SU-DHL-6 (cell line): Measurements from ENCODE around the gene TFAP2E.
A peak's percentile ranks its signal among the peaks of the same experiment; 100 is the strongest.

ENCODE experiments used
- H2AFZ ChIP-seq: fragments of 200-600 bp; sonication (generic); 2 replicates; pipeline ENCODE4 v1.6.1; 2014; ENCODE audit warnings: low read depth, mild to moderate bottlenecking, moderate library complexity, mixed read lengths, antibody characterized with exemption, low read length; ENCODE audit not compliant: severe bottlenecking
- H3F3A ChIP-seq: fragments of 200-600 bp; shearing (Covaris generic); 2 replicates; pipeline ENCODE4 v1.6.0; 2016; ENCODE audit warnings: antibody characterized with exemption, mild to moderate bottlenecking; ENCODE audit not compliant: insufficient read depth
- H3K27ac ChIP-seq: fragments of 200-600 bp; sonication (generic); 2 replicates; pipeline ENCODE4 v1.5.1; 2016; ENCODE audit warnings: low read depth, mild to moderate bottlenecking, low read length, moderate library complexity, mixed read lengths
- H3K27me3 ChIP-seq: fragments of 200-600 bp; sonication (generic), shearing (Covaris generic); 2 replicates; pipeline ENCODE4 v1.6.0; 2014; ENCODE audit warnings: mild to moderate bottlenecking, low read length
- H3K36me3 ChIP-seq: fragments of 200-600 bp; sonication (generic); 2 replicates; pipeline ENCODE4 v1.6.1; 2014; ENCODE audit warnings: mild to moderate bottlenecking, low read length, mixed read lengths
- H3K4me2 ChIP-seq: fragments of 300-600, 200-600 bp; shearing (Covaris generic), sonication (generic); 2 replicates; pipeline ENCODE4 v1.6.0; 2014; ENCODE audit warnings: low read length, low read depth, mild to moderate bottlenecking; ENCODE audit not compliant: poor library complexity, severe bottlenecking
- H3K4me3 ChIP-seq: fragments of 200-600 bp; sonication (generic); 2 replicates; pipeline ENCODE4 v1.5.1; 2014; ENCODE audit warnings: antibody characterized with exemption, low read length, mild to moderate bottlenecking, mixed read lengths; ENCODE audit not compliant: insufficient read depth, poor library complexity, severe bottlenecking
- H3K79me2 ChIP-seq: fragments of 200-600 bp; sonication (generic); 2 replicates; pipeline ENCODE4 v1.6.1; 2014; ENCODE audit warnings: mild to moderate bottlenecking, low read length, moderate library complexity; ENCODE audit not compliant: insufficient read depth
- H3K9ac ChIP-seq: fragments of 200-600 bp; sonication (generic); 2 replicates; pipeline ENCODE4 v1.7.0; 2014; ENCODE audit warnings: mild to moderate bottlenecking, low read length
- H3K9me2 ChIP-seq: fragments of 200-600 bp; sonication (generic); replicated peaks from 2 replicates; pipeline ENCODE4 v1.6.1; 2014; ENCODE audit warnings: low read length; ENCODE audit not compliant: insufficient read depth
- H3K9me3 ChIP-seq: fragments of 200-600 bp; sonication (generic); 2 replicates; pipeline ENCODE4 v1.6.1; 2014; ENCODE audit warnings: low read length, mixed read lengths; ENCODE audit not compliant: insufficient read depth
- H4K20me1 ChIP-seq: fragments of 200-600 bp; sonication (generic); 2 replicates; pipeline ENCODE4 v1.6.1; 2014; ENCODE audit warnings: low read depth, mild to moderate bottlenecking, antibody characterized with exemption, low read length, moderate library complexity, mixed read lengths
- EZH2phosphoT487 ChIP-seq: fragments of 200-600 bp; sonication (generic), shearing (Covaris generic); conservative IDR thresholded peaks from 2 replicates; pipeline ENCODE4 v1.6.1; 2018; ENCODE audit warnings: mild to moderate bottlenecking, antibody characterized with exemption, low read length, moderate library complexity, mixed read lengths
- TF ChIP-seq, protein P1 (sequence below): fragments of 200-600 bp; sonication (generic); IDR thresholded peaks from one replicate; pipeline ENCODE4 v1.5.1; 2017; ENCODE audit warnings: antibody characterized with exemption, mild to moderate bottlenecking, low read length, moderate library complexity; ENCODE audit not compliant: insufficient read depth, poor library complexity, severe bottlenecking

TFAP2E gene

DNA sequence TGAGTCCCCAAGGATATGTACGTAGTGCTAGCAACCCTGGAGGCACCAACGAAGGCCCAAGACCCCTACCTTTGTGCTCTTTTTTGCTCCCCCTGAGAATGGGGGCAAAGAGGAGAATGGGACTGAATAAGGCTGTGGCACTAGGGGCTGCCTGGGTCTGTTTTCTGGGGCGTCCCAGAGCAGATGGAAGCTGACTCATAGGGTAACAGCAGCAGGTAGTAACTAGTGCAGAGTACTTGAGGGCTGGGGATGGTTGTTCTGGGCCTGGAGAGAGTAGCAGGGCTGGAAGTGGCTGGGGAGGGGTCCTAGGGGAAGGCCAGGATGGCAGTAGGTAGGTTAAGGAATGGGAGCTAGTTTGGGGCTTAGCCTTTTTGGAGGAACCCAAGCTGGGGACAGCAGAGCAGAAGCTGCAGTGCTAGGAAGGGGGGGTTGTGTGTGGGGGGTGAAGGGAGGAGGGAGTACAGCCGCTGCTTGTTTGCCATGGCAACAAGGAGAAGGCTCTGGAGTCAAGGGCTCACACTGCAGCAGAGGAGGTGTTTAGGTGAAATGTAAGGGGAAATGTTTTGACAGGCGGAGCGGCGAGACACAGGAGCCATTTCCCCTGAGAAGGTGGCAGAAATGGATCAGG is 13.7 kb upstream of the TFAP2E start:
- Histone ChIP-seq H3F3A (peaks cover 12% of the 10 kb centered on the region; the same call in 1 of the 2 replicates), H3K27me3 (no peaks in the 10 kb centered on the region), H4K20me1 (no peaks in the 10 kb centered on the region), H3K9me2 (no peaks in the 10 kb centered on the region), H3K9me3 (no peaks in the 10 kb centered on the region), H3K9ac (no peak overlapping the region), H2AFZ (no peak overlapping the region), H3K4me3 (no peak overlapping the region), H3K27ac (0 out of 2 replicates have a peak overlapping the region, but pooled peaks have one; percentile 1), H3K79me2 (peaks cover 29% of the 10 kb centered on the region), H3K4me2 (peak overlapping the region; percentile 66), H3K36me3 (no peaks in the 10 kb centered on the region)
- no peak for TF ChIP-seq EZH2phosphoT487
- TF ChIP-seq, protein P1, sequence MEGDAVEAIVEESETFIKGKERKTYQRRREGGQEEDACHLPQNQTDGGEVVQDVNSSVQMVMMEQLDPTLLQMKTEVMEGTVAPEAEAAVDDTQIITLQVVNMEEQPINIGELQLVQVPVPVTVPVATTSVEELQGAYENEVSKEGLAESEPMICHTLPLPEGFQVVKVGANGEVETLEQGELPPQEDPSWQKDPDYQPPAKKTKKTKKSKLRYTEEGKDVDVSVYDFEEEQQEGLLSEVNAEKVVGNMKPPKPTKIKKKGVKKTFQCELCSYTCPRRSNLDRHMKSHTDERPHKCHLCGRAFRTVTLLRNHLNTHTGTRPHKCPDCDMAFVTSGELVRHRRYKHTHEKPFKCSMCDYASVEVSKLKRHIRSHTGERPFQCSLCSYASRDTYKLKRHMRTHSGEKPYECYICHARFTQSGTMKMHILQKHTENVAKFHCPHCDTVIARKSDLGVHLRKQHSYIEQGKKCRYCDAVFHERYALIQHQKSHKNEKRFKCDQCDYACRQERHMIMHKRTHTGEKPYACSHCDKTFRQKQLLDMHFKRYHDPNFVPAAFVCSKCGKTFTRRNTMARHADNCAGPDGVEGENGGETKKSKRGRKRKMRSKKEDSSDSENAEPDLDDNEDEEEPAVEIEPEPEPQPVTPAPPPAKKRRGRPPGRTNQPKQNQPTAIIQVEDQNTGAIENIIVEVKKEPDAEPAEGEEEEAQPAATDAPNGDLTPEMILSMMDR, result no peak

DNA sequence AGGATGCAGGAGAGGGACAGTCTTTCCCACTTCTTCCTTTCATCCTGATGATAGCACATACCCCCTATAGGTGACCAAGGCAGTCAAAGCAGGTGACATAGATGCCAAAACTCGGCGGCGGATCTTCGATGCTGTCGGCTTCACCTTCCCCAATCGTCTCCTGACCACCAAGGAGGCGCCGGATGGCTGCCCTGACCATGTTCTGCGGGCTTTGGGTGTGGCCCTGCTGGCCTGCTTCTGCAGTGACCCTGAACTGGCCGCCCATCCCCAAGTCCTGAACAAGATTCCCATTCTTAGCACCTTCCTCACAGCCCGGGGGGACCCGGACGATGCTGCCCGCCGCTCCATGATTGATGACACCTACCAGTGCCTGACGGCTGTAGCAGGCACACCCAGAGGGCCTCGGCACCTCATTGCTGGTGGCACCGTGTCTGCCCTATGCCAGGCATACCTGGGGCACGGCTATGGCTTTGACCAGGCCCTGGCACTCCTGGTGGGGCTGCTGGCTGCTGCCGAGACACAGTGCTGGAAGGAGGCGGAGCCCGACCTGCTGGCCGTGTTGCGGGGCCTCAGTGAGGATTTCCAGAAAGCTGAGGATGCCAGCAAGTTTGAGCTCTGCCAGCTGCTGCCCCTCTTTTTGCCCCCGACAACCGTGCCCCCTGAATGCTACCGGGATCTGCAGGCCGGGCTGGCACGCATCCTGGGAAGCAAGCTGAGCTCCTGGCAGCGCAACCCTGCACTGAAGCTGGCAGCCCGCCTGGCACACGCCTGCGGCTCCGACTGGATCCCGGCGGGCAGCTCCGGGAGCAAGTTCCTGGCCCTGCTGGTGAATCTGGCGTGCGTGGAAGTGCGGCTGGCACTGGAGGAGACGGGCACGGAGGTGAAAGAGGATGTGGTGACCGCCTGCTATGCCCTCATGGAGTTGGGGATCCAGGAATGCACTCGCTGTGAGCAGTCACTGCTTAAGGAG is 12.6 kb upstream of the TFAP2E start:
- Histone ChIP-seq H3K9me2 (no peaks in the 10 kb centered on the region), H3K4me3 (no peak overlapping the region)

DNA sequence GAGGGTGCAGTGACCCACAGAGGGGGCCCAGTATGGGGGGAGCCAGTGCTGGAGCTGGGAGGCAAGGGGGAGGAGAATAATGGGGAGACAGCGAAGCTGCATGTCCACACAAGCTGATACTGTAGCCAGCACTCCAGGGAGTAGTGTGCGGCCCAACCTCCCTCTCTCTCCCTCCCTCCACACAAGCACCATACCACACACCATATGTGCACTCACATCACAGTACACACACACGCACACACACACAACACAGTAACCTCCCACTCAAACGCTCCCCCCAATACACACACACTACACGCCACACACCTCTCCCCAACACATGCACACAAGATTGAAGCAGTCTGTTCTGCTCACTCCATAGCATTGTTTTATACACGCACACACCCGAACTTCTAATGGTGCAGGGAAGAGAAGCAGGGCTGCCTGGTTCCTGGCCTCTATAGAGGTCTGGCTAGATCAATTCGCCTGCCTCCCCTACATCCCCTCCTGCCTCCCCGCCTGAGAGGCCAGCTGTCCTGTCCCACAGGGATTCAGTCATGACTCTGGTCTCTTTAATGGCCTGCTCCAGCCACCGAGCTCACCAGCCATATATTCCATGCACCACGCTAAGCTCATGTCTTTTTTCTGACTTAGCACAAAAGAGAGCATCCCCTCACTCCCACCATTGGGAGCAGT is 11.7 kb upstream of the TFAP2E start:
- Histone ChIP-seq H3K9me3 (no peaks in the 10 kb centered on the region), H3K4me2 (no peak overlapping the region), H3K79me2 (peaks cover 13% of the 10 kb centered on the region), H3K9me2 (no peaks in the 10 kb centered on the region), H4K20me1 (no peaks in the 10 kb centered on the region), H3K9ac (no peak overlapping the region), H2AFZ (no peak overlapping the region), H3K27me3 (no peaks in the 10 kb centered on the region), H3K36me3 (no peaks in the 10 kb centered on the region), H3K27ac (no peak overlapping the region), H3K4me3 (no peak overlapping the region), H3F3A (peaks cover 10% of the 10 kb centered on the region; the same call in 1 of the 2 replicates)
- no peak for TF ChIP-seq EZH2phosphoT487
- TF ChIP-seq, protein P1, result no peak

More for the DNA sequence above, 12.6 kb upstream of the TFAP2E start:
- Histone ChIP-seq H3K9ac (no peak overlapping the region), H3K36me3 (no peaks in the 10 kb centered on the region), H3K9me3 (no peaks in the 10 kb centered on the region), H3K4me2 (no peak overlapping the region), H2AFZ (no peak overlapping the region), H3K27ac (no peak overlapping the region), H3K79me2 (peaks cover 22% of the 10 kb centered on the region), H3F3A (peaks cover 12% of the 10 kb centered on the region; the same call in 1 of the 2 replicates), H3K27me3 (no peaks in the 10 kb centered on the region), H4K20me1 (no peaks in the 10 kb centered on the region)
- TF ChIP-seq, protein P1, result no peak
- no peak for TF ChIP-seq EZH2phosphoT487
